Neuronal stem cell (in vitro differentiated cells): ENCODE data around the gene ARL4A.

ENCODE experiments used
- DNase-seq: peaks from one replicate; pipeline ENCODE4 v3.0.0-alpha.2; 2013; ENCODE audit warnings: low spot score
- H2AFZ ChIP-seq: one replicate; pipeline ENCODE4 v1.6.1; 2013; ENCODE audit warnings: mild to moderate bottlenecking, low read length, inconsistent platforms
- H2AK5ac ChIP-seq: 2 replicates; pipeline ENCODE4 v1.6.1; 2013; ENCODE audit warnings: low read depth, mild to moderate bottlenecking, inconsistent platforms, low read length, moderate library complexity, mixed read lengths
- H2BK120ac ChIP-seq: 2 replicates; pipeline ENCODE4 v1.6.1; 2013; ENCODE audit warnings: low read depth, mild to moderate bottlenecking, inconsistent platforms, low read length, moderate library complexity, mixed read lengths
- H2BK12ac ChIP-seq: one replicate; pipeline ENCODE4 v1.6.1; 2013; ENCODE audit warnings: low read length, inconsistent platforms
- H2BK15ac ChIP-seq: 2 replicates; pipeline ENCODE4 v1.6.1; 2013; ENCODE audit warnings: mild to moderate bottlenecking, low read length, inconsistent platforms, mixed read lengths
- H2BK5ac ChIP-seq: one replicate; pipeline ENCODE4 v1.6.1; 2013; ENCODE audit warnings: inconsistent platforms, mild to moderate bottlenecking, low read length, moderate library complexity
- H3K14ac ChIP-seq: one replicate; pipeline ENCODE4 v1.6.1; 2013; ENCODE audit warnings: low read length, inconsistent platforms
- H3K18ac ChIP-seq: 2 replicates; pipeline ENCODE4 v1.6.1; 2013; ENCODE audit warnings: low read length, inconsistent platforms
- H3K23ac ChIP-seq: 2 replicates; pipeline ENCODE4 v1.6.1; 2013; ENCODE audit warnings: low read depth, mild to moderate bottlenecking, mixed read lengths, low read length, inconsistent platforms; ENCODE audit not compliant: poor library complexity
- H3K27ac ChIP-seq: replicated peaks from 3 replicates; pipeline ENCODE4 v1.5.1; 2013; ENCODE audit warnings: low read length, inconsistent platforms
- H3K27me3 ChIP-seq, 3 experiments: 2 replicates each; pipeline ENCODE4 v1.6.1; 2013; ENCODE audit warnings: low read length in 3 of 3, mild to moderate bottlenecking in 2 of 3, inconsistent platforms in 1 of 3, low read depth in 1 of 3, mixed read lengths in 1 of 3, moderate library complexity in 1 of 3; ENCODE audit not compliant: control insufficient read depth in 3 of 3, insufficient read depth in 3 of 3
- H3K36me3 ChIP-seq, 2 donors: replicated peaks in 1 of 2; 2 replicates each; pipeline ENCODE4 v1.6.1; 2013; ENCODE audit warnings: low read length in 2 of 2; ENCODE audit not compliant: control insufficient read depth in 2 of 2, insufficient read depth in 2 of 2
- H3K4ac ChIP-seq: 2 replicates; pipeline ENCODE4 v1.6.1; 2013; ENCODE audit warnings: inconsistent platforms, mild to moderate bottlenecking, low read length, moderate library complexity
- H3K4me1 ChIP-seq, 2 donors: 1 replicate in 1 of 2; 2 replicates in 1 of 2; pipeline ENCODE4 v1.6.1; 2013; ENCODE audit warnings: low read length in 2 of 2, low read depth in 1 of 2; ENCODE audit not compliant: control insufficient read depth in 2 of 2, insufficient read depth in 1 of 2
- H3K4me2 ChIP-seq: one replicate; pipeline ENCODE4 v1.6.1; 2013; ENCODE audit warnings: mild to moderate bottlenecking, low read length, inconsistent platforms; ENCODE audit not compliant: insufficient read depth, poor library complexity, severe bottlenecking
- H3K4me3 ChIP-seq, 2 donors: 2 replicates each; pipeline ENCODE4 v1.5.1; 2013; ENCODE audit warnings: low read length in 2 of 2, mild to moderate bottlenecking in 2 of 2, inconsistent platforms in 1 of 2, moderate library complexity in 1 of 2
- H3K79me1 ChIP-seq: one replicate; pipeline ENCODE4 v1.6.1; 2013; ENCODE audit warnings: low read depth, mild to moderate bottlenecking, inconsistent platforms, low read length, moderate library complexity
- H3K9ac ChIP-seq: one replicate; pipeline ENCODE4 v1.6.1; 2013; ENCODE audit warnings: mild to moderate bottlenecking, low read depth, low read length, inconsistent platforms; ENCODE audit not compliant: poor library complexity
- H3K9me3 ChIP-seq, 2 donors: replicated peaks in 1 of 2; 2 replicates each; pipeline versions ENCODE3 to v1.6.1; 2013; ENCODE audit warnings: low read length in 2 of 2, mild to moderate bottlenecking in 2 of 2, inconsistent platforms in 1 of 2, low read depth in 1 of 2, mixed read lengths in 1 of 2, moderate library complexity in 1 of 2; ENCODE audit not compliant: control insufficient read depth in 2 of 2, insufficient read depth in 1 of 2
- H4K8ac ChIP-seq: one replicate; pipeline ENCODE4 v1.6.1; 2013; ENCODE audit warnings: low read depth, mild to moderate bottlenecking, inconsistent platforms, low read length, moderate library complexity
- H4K91ac ChIP-seq: one replicate; pipeline ENCODE4 v1.6.1; 2013; ENCODE audit warnings: low read length, low read depth, mild to moderate bottlenecking, inconsistent platforms; ENCODE audit not compliant: poor library complexity
- WGBS, 2 donors: extraction: QIAGEN DNeasy Blood & Tissue Kit; methylation state at CpG; one replicate each; pipeline ENCODE4 v1.1.7; 2013; ENCODE audit warnings: missing lambda C conversion rate in 2 of 2, mixed read lengths in 1 of 2; ENCODE audit not compliant: insufficient read length in 2 of 2, insufficient replicate concordance in 1 of 2; ENCODE audit errors: extremely low coverage in 2 of 2; 5-methylcytosine and 5-hydroxymethylcytosine counted together

The ARL4A gene

GRCh38 chr7:12713625-12714378 is 26.4 kb downstream of the ARL4A start:
- no CpG with 5 or more reads among the region's 1 CpG for WGBS, 2 donors
- H3K9me3 ChIP-seq, result peaks cover 0 to under 1% of the 10 kb centered on the region in 2 donors
- H4K91ac ChIP-seq, result no peak overlapping the region
- no peak overlapping the region for H3K18ac ChIP-seq
- H2AFZ ChIP-seq, result no peak overlapping the region
- no peak overlapping the region for H3K14ac ChIP-seq
- no peaks in the 10 kb centered on the region for H3K79me1 ChIP-seq
- no peak overlapping the region for H2BK5ac ChIP-seq
- no peak overlapping the region for H2BK15ac ChIP-seq
- no peak overlapping the region for H2AK5ac ChIP-seq
- no peak overlapping the region for H3K4ac ChIP-seq
- no peak overlapping the region for H3K27ac ChIP-seq
- no peak overlapping the region for H4K8ac ChIP-seq
- no peak overlapping the region for H3K9ac ChIP-seq
- no peak overlapping the region for H2BK12ac ChIP-seq
- no peaks in the 10 kb centered on the region for H3K36me3 ChIP-seq
- H3K27me3 ChIP-seq, result no peaks in the 10 kb centered on the region
- H3K4me2 ChIP-seq, result no peak overlapping the region
- no peak overlapping the region for H3K4me3 ChIP-seq
- H3K4me1 ChIP-seq, result peaks cover 12 to 25% of the 10 kb centered on the region in 2 donors
- H3K23ac ChIP-seq, result no peak overlapping the region
- no peak overlapping the region for H2BK120ac ChIP-seq
- DNase-seq, result no peak

- no peaks in the 10 kb centered on the region for H3K36me3 ChIP-seq
These were observed 26.9 kb downstream of the ARL4A start for GRCh38 chr7:12714379-12714737.

GRCh38 chr7:12715372-12716133 is 28.1 kb downstream of the ARL4A start:
- peak; percentile 64 for DNase-seq
- H2BK15ac ChIP-seq, result no peak overlapping the region
- no peak overlapping the region for H2BK120ac ChIP-seq
- H3K27me3 ChIP-seq, result no peaks in the 10 kb centered on the region
- no peak overlapping the region for H3K23ac ChIP-seq
- H3K14ac ChIP-seq, result no peak overlapping the region
- H3K9me3 ChIP-seq, result no peaks in the 10 kb centered on the region
- peaks cover 12 to 25% of the 10 kb centered on the region in 2 donors for H3K4me1 ChIP-seq
- H2AFZ ChIP-seq, result peak overlapping the region; percentile 43
- peak overlapping the region; percentile 38 for H3K4me2 ChIP-seq
- peak overlapping the region; percentile 74 for H3K27ac ChIP-seq
- no peak overlapping the region for H4K8ac ChIP-seq
- H3K9ac ChIP-seq, result no peak overlapping the region
- no peak overlapping the region for H2AK5ac ChIP-seq
- H3K18ac ChIP-seq, result no peak overlapping the region
- H3K79me1 ChIP-seq, result no peaks in the 10 kb centered on the region
- H2BK5ac ChIP-seq, result no peak overlapping the region
- WGBS, 2 donors, result no CpG with 5 or more reads among the region's 12 CpGs
- H4K91ac ChIP-seq, result no peak overlapping the region
- H2BK12ac ChIP-seq, result no peak overlapping the region
- peak overlapping the region in 1 of 2 donors; percentile 44 for H3K4me3 ChIP-seq
- H3K36me3 ChIP-seq, result no peaks in the 10 kb centered on the region
- no peak overlapping the region for H3K4ac ChIP-seq

More at GRCh38 chr7:12714379-12714737, 26.9 kb downstream of the ARL4A start:
- H4K8ac ChIP-seq, result no peak overlapping the region
- DNase-seq, result no peak
- no CpG with 5 or more reads among the region's 1 CpG for WGBS, 2 donors
- H3K27ac ChIP-seq, result no peak overlapping the region
- H4K91ac ChIP-seq, result no peak overlapping the region
- H2BK120ac ChIP-seq, result no peak overlapping the region
- no peak overlapping the region for H3K4ac ChIP-seq
- H3K4me2 ChIP-seq, result no peak overlapping the region
- peaks cover 12 to 25% of the 10 kb centered on the region in 2 donors for H3K4me1 ChIP-seq
- no peak overlapping the region for H3K23ac ChIP-seq
- H2BK12ac ChIP-seq, result no peak overlapping the region
- no peak overlapping the region for H2AK5ac ChIP-seq
- H3K9ac ChIP-seq, result no peak overlapping the region
- H3K27me3 ChIP-seq, result no peaks in the 10 kb centered on the region
- no peak overlapping the region for H2BK15ac ChIP-seq
- no peaks in the 10 kb centered on the region for H3K9me3 ChIP-seq
- no peak overlapping the region for H3K14ac ChIP-seq
- no peak overlapping the region for H2AFZ ChIP-seq
- no peak overlapping the region for H2BK5ac ChIP-seq
- no peak overlapping the region for H3K18ac ChIP-seq
- no peaks in the 10 kb centered on the region for H3K79me1 ChIP-seq
- H3K4me3 ChIP-seq, result no peak overlapping the region

- Histone ChIP-seq H3K4me2 (no peak overlapping the region), H3K9me3 (no peaks in the 10 kb centered on the region), H3K79me1 (no peaks in the 10 kb centered on the region), H3K4me1 (peaks cover 12 to 25% of the 10 kb centered on the region in 2 donors), H3K27ac (no peak overlapping the region), H3K27me3 (no peaks in the 10 kb centered on the region), H2BK12ac (no peak overlapping the region), H2BK120ac (no peak overlapping the region), H3K4ac (no peak overlapping the region), H2BK15ac (no peak overlapping the region), H3K9ac (no peak overlapping the region), H3K36me3 (no peaks in the 10 kb centered on the region), H3K4me3 (peak overlapping the region in 1 of 2 donors; percentile 3), H2BK5ac (no peak overlapping the region), H3K23ac (no peak overlapping the region), H4K91ac (no peak overlapping the region), H4K8ac (no peak overlapping the region), H3K18ac (no peak overlapping the region), H3K14ac (no peak overlapping the region), H2AK5ac (no peak overlapping the region), H2AFZ (no peak overlapping the region)
- DNase-seq, result no peak
- WGBS, 2 donors, result no CpG with 5 or more reads among the region's 7 CpGs
These were observed 28.8 kb downstream of the ARL4A start for GRCh38 chr7:12716134-12716681.
